ENCODE measurements around the gene TBATA. TPM values are rescaled to one million over a fixed set of nuclear protein-coding genes. Genes with fewer than 3 reads are reported as not detected.

TBATA gene
- total RNA-seq, 3 donors from 2014 or later, result not detected

DNA sequence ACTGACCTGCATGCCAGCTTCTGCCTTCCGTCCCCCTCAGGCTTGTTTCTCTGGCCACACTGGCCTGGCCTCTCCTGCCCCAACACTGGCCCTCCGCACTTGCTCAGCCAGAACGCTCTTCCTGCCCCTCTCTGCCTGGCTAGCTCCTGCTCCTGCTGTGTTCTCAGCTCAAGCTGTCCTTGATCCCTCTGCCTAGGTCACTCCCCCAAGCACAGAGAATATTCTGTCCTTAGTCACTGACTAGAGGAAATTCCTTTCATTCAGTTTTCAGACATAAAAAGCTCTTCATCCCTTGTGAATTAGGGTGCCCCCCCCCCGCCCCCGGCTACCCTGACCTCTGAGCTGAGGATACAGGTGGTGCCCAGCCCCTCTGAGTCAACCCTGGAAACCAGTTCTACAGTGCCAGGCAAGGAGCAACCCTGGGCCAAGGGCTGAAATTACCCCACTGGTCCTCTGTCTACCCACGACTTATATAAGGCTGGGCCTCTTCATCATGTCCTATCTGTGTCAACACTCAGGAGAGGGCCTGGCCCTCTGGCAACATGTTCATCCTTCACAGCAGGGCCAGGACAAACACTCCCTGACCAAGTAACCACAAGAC is 23.9 kb upstream of the TBATA start:
- no peak overlapping the region for H3K27ac ChIP-seq
- intact Hi-C loops (cut with DNase I; ENCODE audit: low total_unique reads), result no loop called here
- TF ChIP-seq POLR2A (IDR thresholded peaks at IDR 0.05) (no peak), POLR2AphosphoS5 (IDR thresholded peaks at IDR 0.05) (no peak)
- TF ChIP-seq, protein P1, sequence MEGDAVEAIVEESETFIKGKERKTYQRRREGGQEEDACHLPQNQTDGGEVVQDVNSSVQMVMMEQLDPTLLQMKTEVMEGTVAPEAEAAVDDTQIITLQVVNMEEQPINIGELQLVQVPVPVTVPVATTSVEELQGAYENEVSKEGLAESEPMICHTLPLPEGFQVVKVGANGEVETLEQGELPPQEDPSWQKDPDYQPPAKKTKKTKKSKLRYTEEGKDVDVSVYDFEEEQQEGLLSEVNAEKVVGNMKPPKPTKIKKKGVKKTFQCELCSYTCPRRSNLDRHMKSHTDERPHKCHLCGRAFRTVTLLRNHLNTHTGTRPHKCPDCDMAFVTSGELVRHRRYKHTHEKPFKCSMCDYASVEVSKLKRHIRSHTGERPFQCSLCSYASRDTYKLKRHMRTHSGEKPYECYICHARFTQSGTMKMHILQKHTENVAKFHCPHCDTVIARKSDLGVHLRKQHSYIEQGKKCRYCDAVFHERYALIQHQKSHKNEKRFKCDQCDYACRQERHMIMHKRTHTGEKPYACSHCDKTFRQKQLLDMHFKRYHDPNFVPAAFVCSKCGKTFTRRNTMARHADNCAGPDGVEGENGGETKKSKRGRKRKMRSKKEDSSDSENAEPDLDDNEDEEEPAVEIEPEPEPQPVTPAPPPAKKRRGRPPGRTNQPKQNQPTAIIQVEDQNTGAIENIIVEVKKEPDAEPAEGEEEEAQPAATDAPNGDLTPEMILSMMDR (IDR thresholded peaks at IDR 0.05), result no peak
- H3K4me1 ChIP-seq, result no peaks in the 10 kb centered on the region
- no peaks in the 10 kb centered on the region for H3K9me3 ChIP-seq
- H3K27me3 ChIP-seq, result no peaks in the 10 kb centered on the region
- no peaks in the 10 kb centered on the region for H3K36me3 ChIP-seq
- no peak overlapping the region for H3K4me3 ChIP-seq
- DNase-seq (ENCODE audit: low spot score in 2 of 2), result no peak

DNA sequence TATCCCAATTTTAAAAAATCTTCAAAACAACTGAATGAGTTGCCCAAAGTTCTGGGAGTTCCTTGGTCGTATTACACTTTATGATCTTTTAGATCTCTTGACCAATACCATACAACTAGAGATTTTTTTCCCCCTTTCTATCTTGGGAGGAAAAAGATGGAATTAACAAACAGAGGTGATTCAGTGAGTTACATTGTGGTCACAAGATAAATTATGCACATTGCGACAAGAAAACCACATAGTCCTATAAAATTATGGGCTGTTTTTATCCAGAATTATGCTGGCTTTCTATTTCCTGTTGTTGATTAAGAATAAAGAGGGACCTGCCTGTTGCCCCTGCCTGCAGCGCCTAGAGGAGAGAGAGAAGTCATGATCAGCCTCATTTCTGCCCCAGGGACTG is 22.4 kb upstream of the TBATA start:
- no peaks in the 10 kb centered on the region for H3K4me1 ChIP-seq
- no peaks in the 10 kb centered on the region for H3K9me3 ChIP-seq
- DNase-seq (ENCODE audit: low spot score in 2 of 2), result no peak
- intact Hi-C loops (cut with DNase I; ENCODE audit: low total_unique reads), result no loop called here
- no peak for TF ChIP-seq POLR2AphosphoS5 (IDR thresholded peaks at IDR 0.05)
- TF ChIP-seq POLR2A (IDR thresholded peaks at IDR 0.05), result no peak
- TF ChIP-seq, protein P1 (IDR thresholded peaks at IDR 0.05), result no peak
- H3K27me3 ChIP-seq, result no peaks in the 10 kb centered on the region
- H3K36me3 ChIP-seq, result no peaks in the 10 kb centered on the region
- H3K27ac ChIP-seq, result no peak overlapping the region
- no peak overlapping the region for H3K4me3 ChIP-seq

DNA sequence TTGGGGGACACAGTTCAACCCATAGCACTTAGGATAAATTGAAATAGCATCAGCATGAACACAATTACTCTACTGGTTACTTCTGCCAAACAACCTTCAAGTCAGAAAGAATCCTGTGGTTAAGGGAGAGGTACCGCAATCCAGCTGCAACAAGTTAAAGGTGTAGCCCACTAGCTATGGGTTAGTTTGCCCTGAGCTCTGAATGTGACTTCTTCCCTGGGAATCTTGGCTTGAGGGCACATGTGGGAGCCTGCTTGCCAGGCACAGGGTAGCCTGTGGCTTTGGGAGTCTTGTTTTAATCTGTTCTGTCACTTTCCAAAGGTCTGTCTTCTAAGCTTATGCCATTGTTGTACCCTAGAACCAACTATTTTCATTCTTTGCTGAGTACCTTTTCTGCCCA is 21.7 kb upstream of the TBATA start:
- no peaks in the 10 kb centered on the region for H3K4me1 ChIP-seq
- no peaks in the 10 kb centered on the region for H3K27me3 ChIP-seq
- no peak overlapping the region for H3K4me3 ChIP-seq
- no peak for DNase-seq (ENCODE audit: low spot score in 2 of 2)
- no peak overlapping the region for H3K27ac ChIP-seq
- H3K9me3 ChIP-seq, result no peaks in the 10 kb centered on the region
- TF ChIP-seq POLR2A (IDR thresholded peaks at IDR 0.05) (no peak), POLR2AphosphoS5 (IDR thresholded peaks at IDR 0.05) (no peak)
- TF ChIP-seq, protein P1 (IDR thresholded peaks at IDR 0.05), result no peak
- H3K36me3 ChIP-seq, result no peaks in the 10 kb centered on the region
- intact Hi-C loops (cut with DNase I; ENCODE audit: low total_unique reads), result no loop called here

DNA sequence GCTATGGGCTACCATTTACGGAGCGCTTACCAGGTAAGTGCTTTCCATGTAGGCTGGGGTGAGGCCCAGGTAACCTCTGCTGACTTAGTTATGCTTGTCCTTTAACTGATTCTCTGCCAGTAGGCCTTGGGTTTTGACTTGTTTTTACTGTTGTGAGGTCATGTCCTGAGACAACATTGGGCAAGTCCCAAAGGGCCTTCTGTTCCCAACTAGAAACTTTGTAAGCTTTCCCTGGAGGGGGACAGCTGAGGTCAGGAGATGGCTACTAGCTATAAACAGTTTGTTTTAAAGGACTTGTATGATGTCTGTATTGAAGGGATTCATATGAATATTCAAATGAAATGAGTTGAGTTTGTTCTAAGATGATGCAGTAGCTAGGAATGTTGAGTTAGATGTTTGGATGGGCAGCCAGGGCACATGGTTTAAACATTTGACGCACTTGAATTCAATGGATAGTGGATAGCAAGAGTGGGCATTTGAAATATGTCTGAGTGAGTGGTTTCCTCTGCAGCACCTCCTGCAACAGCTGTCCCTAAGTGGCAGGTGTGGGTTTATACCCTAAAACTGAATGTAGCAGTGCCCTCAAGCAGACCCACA is 20.5 kb upstream of the TBATA start:
- intact Hi-C loops (cut with DNase I; ENCODE audit: low total_unique reads), result no loop called here
- TF ChIP-seq POLR2A (IDR thresholded peaks at IDR 0.05) (no peak), POLR2AphosphoS5 (IDR thresholded peaks at IDR 0.05) (no peak)
- TF ChIP-seq, protein P1 (IDR thresholded peaks at IDR 0.05), result no peak
- DNase-seq (ENCODE audit: low spot score in 2 of 2), result no peak
- Histone ChIP-seq H3K9me3 (no peaks in the 10 kb centered on the region), H3K36me3 (no peaks in the 10 kb centered on the region), H3K4me3 (no peak overlapping the region), H3K4me1 (no peaks in the 10 kb centered on the region), H3K27me3 (no peaks in the 10 kb centered on the region), H3K27ac (peak overlapping the region in 1 of 2 donors; percentile 59)

DNA sequence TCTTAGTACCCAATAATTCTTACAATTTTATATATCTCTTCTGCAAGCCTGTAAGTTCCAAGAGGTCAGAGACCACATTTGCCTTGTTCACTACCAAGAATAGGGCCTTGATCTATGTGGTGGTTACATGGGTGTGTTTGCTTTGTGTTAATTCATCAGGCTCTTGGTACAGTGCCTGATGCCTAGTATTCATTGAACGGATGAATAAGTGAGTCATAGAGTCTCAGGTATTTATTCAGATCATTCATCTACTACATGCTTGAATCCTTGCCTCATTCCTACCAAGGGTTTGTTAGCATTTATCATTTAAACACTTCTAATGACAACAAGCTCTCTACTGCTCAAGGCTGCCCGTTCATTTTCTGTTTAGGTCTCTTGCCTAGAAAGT is 19.2 kb upstream of the TBATA start:
- Histone ChIP-seq H3K27me3 (no peaks in the 10 kb centered on the region), H3K4me3 (no peak overlapping the region), H3K36me3 (no peaks in the 10 kb centered on the region), H3K9me3 (no peaks in the 10 kb centered on the region), H3K4me1 (no peaks in the 10 kb centered on the region), H3K27ac (peak overlapping the region; percentile 1 to 59)
- intact Hi-C loops (cut with DNase I; ENCODE audit: low total_unique reads), result loop anchor here (5.0 kb wide), 1 partner anchor 652 kb away; no protein-coding TSS in a partner anchor
- DNase-seq (ENCODE audit: low spot score in 2 of 2), result no peak
- TF ChIP-seq POLR2AphosphoS5 (IDR thresholded peaks at IDR 0.05) (no peak), POLR2A (IDR thresholded peaks at IDR 0.05) (no peak)
- TF ChIP-seq, protein P1 (IDR thresholded peaks at IDR 0.05), result no peak
